GM19468 (cell line): ENCODE data around the gene TARBP1.
"Not testable (repeated sequence)": the region's sequence is repeated elsewhere in the genome, so short reads cannot be mapped to it uniquely, and the experiment has no call there.

ENCODE experiments used
- ATAC-seq: cut with Tn5 transposase; IDR thresholded peaks from one replicate; pipeline ENCODE4 v1.9.1; 2021; ENCODE audit warnings: mild to moderate bottlenecking, moderate library complexity, moderate number of reproducible peaks; ENCODE audit not compliant: unreplicated experiment; ENCODE audit errors: extremely low read depth

The TARBP1 gene

DNA sequence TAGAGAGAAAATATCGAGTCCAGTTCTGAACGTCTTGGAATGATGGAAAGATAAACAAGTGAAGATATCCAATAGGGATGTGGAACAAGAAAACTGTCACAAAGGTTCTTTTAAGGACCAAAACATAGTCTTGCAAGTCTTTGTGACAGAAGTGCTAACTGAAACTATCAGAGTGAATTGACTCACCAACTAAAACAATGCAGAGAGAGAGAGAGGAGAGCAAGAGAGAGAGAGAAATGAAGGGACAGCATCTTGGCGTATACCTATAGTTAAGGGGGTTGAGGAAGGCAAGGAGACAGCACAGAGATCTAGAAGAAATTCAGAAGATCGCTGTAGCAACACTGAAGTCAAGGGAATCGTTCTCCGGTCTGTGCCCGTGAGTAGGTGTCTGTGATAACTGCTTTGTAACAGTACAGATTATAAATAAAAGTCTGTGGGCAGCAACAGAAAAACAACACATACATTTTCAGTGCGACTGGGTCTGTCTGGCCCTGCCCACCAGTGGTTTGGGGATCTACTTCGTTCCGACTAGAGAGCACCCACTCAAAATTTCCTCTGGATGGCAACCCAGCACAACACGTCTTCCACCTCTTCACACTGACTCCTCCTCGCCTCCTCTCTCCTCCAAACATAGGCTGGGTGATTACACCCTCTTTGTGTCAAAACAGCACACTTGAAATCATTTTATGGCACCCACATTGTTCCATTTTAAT, 110.5 kb downstream of the TARBP1 start:
- ATAC-seq: no peak

DNA sequence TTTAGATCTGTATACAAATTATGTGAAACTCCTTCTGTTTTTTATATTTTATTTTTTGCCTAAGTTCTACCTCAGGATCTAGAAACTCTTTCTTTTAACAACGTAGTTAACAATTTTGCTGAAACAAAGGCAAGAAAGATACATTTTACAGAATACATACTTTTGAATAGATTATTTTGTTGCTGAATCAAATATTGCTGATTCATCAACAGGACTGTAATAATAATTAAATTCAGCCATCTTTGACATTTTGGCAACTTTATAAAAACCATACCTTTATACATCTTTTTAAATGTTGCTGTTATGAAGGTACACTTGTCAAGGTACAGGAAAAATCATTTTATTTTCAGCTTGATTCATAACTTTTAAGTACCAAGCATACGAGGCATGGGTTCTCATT, 116.4 kb downstream of the TARBP1 start:
- ATAC-seq: no peak

DNA sequence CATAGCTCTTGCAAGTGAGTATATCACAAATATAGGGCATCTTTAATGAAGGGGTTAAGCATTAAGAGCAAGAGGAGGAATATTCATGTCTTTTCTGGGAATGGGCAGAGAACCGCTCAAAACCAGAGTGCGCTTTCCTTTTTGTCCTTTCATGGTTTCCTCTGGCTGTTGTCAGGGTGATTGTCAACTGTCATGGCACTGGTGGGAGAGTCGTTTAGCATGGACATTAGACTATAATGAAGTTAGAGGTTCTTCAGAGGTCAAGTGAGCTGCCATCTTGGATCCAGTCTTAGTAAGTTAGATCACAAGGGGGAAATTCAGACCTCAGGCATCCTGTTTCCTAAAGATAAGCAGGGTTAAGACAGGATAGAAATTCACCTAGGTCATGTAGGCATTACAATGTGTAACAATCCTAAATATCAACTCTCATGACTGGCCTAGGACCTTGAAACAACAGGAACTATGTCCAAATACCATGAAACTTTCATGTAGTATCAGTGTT, 117.8 kb downstream of the TARBP1 start:
- ATAC-seq: no peak

DNA sequence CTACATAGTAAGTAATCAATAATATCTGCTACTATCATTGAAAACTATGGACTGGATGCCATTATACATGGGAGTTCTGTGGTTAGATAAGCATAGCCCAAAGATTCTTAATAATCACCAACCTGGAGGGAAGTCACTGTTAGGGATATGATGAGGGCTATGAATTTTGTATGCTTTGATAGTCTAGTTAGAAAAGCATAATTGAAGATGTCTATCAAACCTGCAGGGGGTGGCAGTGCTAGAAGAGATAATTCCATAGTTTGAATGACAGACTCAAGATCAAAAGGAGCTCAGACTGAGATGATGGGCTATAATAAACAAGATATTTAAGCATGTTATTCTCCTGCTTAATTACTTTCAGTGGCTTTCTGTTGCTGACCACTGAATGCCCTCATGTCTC, 121.1 kb downstream of the TARBP1 start:
- no peak for ATAC-seq

- ATAC-seq: not testable (repeated sequence)
Observed at GRCh38 chr1:234356615-234357269, 122.2 kb downstream of the TARBP1 start.

- no peak for ATAC-seq
Observed at GRCh38 chr1:234355782-234356510, 123.0 kb downstream of the TARBP1 start.

DNA sequence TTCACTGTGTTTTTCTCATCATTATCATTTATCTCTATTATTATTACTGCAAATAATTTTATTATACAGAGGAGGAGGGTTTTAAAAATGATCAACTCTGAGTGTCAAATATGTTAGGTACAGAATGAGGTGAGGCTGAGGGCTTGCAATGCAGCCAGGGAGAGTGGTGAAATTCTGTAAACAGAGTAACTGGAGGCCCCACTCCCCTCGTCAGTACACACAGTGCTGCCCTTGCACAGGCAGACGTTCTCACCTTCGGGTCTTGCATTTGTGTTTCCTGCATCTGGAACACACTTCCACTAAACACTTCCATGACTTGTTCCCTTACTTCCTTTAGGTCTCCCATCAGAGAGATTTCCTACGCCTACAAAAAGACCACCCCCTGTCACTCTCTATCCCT, 130.0 kb downstream of the TARBP1 start:
- ATAC-seq: no peak

- no peak for ATAC-seq
Observed at GRCh38 chr1:234345237-234345636, 133.7 kb downstream of the TARBP1 start.

- no peak for ATAC-seq
Observed at GRCh38 chr1:234342774-234343173, 136.2 kb downstream of the TARBP1 start.
